Mesothelial cell of epicardium (in vitro differentiated cells): ENCODE data around the gene ANKRD24. TPM values are rescaled to one million over a fixed set of nuclear protein-coding genes. Genes with fewer than 3 reads are reported as not detected.
"Not testable (repeated sequence)": the region's sequence is repeated elsewhere in the genome, so short reads cannot be mapped to it uniquely, and the experiment has no call there.

Experiments used
- DNase-seq, 2 experiments: peaks; one replicate each; pipeline ENCODE4 v3.0.0; 2021; ENCODE audit warnings: low spot score in 2 of 2; ENCODE audit not compliant: unreplicated experiment in 2 of 2
- H3K27ac Mint-ChIP-seq: 2 replicates; pipeline ENCODE4 v1.8.0; 2021; ENCODE audit warnings: mixed read lengths
- H3K27me3 Mint-ChIP-seq: 2 replicates; pipeline ENCODE4 v1.8.0; 2021; ENCODE audit warnings: low read depth, mixed read lengths
- H3K36me3 Mint-ChIP-seq: 2 replicates; pipeline ENCODE4 v1.8.0; 2021; ENCODE audit warnings: mixed read lengths
- H3K4me1 Mint-ChIP-seq: 2 replicates; pipeline ENCODE4 v1.8.0; 2021; ENCODE audit warnings: mixed read lengths
- H3K4me3 Mint-ChIP-seq: 2 replicates; pipeline ENCODE4 v1.8.0; 2021; ENCODE audit warnings: mild to moderate bottlenecking, moderate library complexity, mixed read lengths
- H3K9me3 Mint-ChIP-seq: 2 replicates; pipeline ENCODE4 v1.8.0; 2021; ENCODE audit warnings: mixed read lengths
- total RNA-seq: library from RNA; stranded (reverse); gene quantifications from 3 replicates; pipeline ENCODE4 v1.2.1, GENCODE V29; 2021
- TF ChIP-seq, protein P1 (sequence below): fragments of 200-600 bp; sonication (generic); IDR thresholded peaks from one replicate; pipeline ENCODE4 v1.5.0; 2021; ENCODE audit warnings: antibody characterized with exemption; ENCODE audit not compliant: unreplicated experiment

Gene ANKRD24
- total RNA-seq, 1 donor from 2014 or later, result 0.98 TPM

DNA sequence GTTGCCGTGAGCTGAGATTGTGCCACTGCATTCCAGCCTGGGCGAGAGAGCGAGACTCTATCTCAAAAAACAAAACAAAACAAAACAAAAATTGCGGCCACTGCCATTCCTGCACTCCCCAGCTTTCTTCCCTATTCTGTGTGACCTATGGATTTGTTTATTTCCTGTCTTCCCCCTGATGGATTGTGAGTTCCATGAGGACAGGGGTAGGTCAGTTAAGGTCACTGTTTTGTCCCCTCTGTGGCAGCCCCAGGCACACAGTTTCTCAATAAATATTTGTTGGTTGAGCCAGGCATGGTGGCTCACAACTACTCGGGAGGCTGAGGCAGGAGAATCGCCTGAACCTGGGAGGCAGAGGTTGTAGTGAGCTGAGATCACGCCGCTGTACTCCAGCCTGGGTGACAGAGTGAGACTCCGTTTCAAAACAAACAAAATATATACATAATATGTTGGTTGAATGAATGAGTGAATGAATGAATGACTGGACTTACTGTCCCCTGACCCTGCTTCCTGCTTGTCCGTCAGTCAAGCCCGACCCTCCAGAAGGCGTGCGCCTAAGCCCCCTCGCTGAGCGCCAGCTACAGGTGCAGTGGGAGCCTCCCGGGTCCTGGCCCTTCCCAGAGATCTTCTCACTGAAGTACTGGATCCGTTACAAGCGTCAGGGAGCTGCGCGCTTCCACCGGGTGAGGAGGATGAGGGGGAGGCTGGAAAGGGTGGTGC lies 51.8 kb downstream of the ANKRD24 start:
- H3K27ac Mint-ChIP-seq, result no peak overlapping the region
- DNase-seq, result no peak
- no peak overlapping the region for H3K4me3 Mint-ChIP-seq
- H3K36me3 Mint-ChIP-seq, result no peaks in the 10 kb centered on the region
- H3K4me1 Mint-ChIP-seq, result no peaks in the 10 kb centered on the region
- H3K27me3 Mint-ChIP-seq, result peaks cover 5% of the 10 kb centered on the region
- TF ChIP-seq, protein P1, sequence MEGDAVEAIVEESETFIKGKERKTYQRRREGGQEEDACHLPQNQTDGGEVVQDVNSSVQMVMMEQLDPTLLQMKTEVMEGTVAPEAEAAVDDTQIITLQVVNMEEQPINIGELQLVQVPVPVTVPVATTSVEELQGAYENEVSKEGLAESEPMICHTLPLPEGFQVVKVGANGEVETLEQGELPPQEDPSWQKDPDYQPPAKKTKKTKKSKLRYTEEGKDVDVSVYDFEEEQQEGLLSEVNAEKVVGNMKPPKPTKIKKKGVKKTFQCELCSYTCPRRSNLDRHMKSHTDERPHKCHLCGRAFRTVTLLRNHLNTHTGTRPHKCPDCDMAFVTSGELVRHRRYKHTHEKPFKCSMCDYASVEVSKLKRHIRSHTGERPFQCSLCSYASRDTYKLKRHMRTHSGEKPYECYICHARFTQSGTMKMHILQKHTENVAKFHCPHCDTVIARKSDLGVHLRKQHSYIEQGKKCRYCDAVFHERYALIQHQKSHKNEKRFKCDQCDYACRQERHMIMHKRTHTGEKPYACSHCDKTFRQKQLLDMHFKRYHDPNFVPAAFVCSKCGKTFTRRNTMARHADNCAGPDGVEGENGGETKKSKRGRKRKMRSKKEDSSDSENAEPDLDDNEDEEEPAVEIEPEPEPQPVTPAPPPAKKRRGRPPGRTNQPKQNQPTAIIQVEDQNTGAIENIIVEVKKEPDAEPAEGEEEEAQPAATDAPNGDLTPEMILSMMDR, result no peak
- H3K9me3 Mint-ChIP-seq, result no peaks in the 10 kb centered on the region

DNA sequence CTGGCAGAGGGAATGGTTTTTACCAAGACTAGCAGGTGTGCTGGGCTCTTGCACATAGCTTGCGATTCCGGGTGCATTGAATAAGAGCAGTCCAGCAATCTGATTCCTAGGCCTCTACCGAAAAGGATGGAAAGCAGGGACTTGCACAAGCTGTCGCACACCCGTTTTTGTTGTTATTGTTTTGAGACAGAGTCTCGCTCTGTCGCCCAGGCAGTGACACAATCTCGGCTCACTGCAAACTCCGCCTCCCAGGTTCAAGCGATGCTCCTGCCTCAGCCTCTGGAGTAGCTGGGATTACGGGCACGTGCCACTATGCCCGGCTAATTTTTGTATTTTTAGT lies 52.3 kb downstream of the ANKRD24 start:
- H3K4me1 Mint-ChIP-seq, result no peaks in the 10 kb centered on the region
- no peaks in the 10 kb centered on the region for H3K9me3 Mint-ChIP-seq
- TF ChIP-seq, protein P1, result no peak
- H3K36me3 Mint-ChIP-seq, result no peaks in the 10 kb centered on the region
- peaks cover 2% of the 10 kb centered on the region for H3K27me3 Mint-ChIP-seq
- DNase-seq, result no peak
- no peak overlapping the region for H3K4me3 Mint-ChIP-seq
- no peak overlapping the region for H3K27ac Mint-ChIP-seq

DNA sequence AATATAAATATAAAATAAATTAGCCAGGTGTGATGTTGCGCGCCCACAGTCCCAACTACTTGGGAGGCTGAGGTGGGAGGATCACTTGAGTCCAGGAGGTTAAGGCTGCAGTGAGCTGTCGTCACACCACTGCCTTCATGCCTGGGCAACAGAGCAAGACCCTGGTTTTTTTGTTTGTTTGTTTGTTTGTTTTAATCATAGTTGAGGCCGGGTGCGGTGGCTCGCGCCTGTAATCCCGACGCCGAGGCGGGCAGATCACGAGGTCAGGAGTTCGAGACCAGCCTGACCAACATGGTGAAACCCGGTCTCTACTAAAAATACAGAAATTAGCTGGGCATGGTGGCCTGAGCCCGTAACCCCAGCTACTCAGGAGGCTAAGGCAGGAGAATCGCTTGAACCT lies 55.0 kb downstream of the ANKRD24 start:
- not testable (repeated sequence) for H3K4me3 Mint-ChIP-seq, H3K9me3 Mint-ChIP-seq, H3K36me3 Mint-ChIP-seq, H3K4me1 Mint-ChIP-seq, H3K27me3 Mint-ChIP-seq, H3K27ac Mint-ChIP-seq, DNase-seq

DNA sequence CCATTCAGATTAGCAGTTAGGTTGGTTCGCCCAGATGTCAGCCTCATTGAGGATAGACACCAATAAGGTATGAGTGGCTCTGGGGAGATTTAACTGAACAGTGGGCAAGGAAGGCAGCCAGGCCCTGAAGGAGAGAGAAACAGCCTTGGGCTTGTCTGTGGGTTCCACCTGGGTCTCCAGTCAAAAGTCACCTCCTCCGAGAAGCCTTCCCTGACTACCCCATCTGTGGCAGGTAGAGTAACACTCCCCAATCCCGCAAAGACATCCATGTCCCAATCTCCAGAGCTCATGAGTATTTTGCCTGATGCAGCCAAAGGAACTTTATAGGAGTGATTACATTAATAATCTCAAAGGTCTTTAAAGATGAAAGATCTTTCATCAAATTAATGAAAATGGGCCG lies 56.3 kb downstream of the ANKRD24 start:
- peaks cover 5% of the 10 kb centered on the region for H3K27me3 Mint-ChIP-seq
- H3K9me3 Mint-ChIP-seq, result peaks cover 9% of the 10 kb centered on the region
- no peaks in the 10 kb centered on the region for H3K36me3 Mint-ChIP-seq
- H3K27ac Mint-ChIP-seq, result no peak overlapping the region
- no peaks in the 10 kb centered on the region for H3K4me1 Mint-ChIP-seq
- no peak overlapping the region for H3K4me3 Mint-ChIP-seq
- no peak for DNase-seq
- TF ChIP-seq, protein P1, result no peak

DNA sequence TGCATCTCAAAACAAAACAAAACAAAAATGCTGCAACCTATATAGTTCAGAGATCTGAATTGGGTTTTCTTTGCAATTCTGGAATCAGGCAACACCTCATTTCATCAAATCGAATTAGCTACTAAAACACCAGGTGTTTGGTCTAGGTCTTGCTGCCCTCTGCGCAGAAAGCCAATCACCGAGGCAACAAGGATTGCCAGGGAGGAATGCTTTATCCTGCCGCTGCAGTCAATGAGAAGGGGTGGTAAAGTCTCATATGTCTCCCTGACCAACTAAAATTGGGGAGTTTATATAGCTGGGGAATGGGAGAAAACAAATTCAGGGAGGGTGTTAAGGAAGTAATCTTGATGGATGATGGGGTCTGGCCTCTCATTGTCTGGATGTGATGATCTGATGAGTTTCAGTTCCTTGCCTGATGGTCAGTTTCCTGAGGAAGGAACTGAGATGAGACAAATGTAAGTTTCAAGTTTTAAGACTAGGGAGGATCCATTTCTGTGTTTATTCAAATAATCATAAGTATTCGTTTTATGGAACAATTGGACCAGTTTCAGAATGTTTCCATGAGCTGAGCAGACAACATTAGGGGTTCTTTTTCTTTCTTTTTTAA lies 59.4 kb downstream of the ANKRD24 start:
- no peak for DNase-seq

DNA sequence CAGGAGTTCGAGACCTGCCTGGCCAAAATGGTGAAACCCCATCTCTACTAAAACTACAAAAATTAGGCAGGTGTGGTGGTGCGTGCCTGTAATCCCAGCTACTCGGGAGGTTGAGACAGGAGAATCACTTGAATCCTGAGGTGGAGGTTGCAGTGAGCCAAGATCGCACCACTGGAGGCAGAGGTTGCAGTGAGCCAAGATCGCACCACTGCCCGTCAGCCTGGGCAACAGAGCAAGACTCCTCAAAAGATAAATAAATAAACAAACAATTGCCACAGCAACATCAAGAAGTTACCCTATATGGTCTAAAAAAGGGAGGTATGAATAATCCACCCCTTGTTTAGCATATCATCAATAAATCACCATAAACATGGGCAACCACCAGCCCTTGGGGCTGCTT lies 63.4 kb downstream of the ANKRD24 start:
- not testable (repeated sequence) for H3K4me1 Mint-ChIP-seq, H3K27ac Mint-ChIP-seq, H3K27me3 Mint-ChIP-seq, H3K4me3 Mint-ChIP-seq, DNase-seq, H3K9me3 Mint-ChIP-seq
- H3K36me3 Mint-ChIP-seq, result peaks cover 19% of the 10 kb centered on the region

More for the DNA sequence above, 59.4 kb downstream of the ANKRD24 start:
- Mint-ChIP-seq H3K9me3 (peaks cover 9% of the 10 kb centered on the region), H3K4me3 (no peak overlapping the region), H3K27me3 (peaks cover 3% of the 10 kb centered on the region), H3K4me1 (peaks cover 4% of the 10 kb centered on the region), H3K27ac (no peak overlapping the region), H3K36me3 (no peaks in the 10 kb centered on the region)
- TF ChIP-seq, protein P1, result no peak
